Testis (tissue), 3 donors: Measurements from ENCODE around the gene RAPSN. TPM values are rescaled to one million over a fixed set of nuclear protein-coding genes. Genes with fewer than 3 reads are reported as not detected.
A peak's percentile ranks its signal among the peaks of the same experiment; 100 is the strongest.

Experiments
- DNase-seq: peaks from one replicate; pipeline ENCODE4 v3.0.0-alpha.2; 2019
- H3K27ac ChIP-seq, 2 donors: fragments of 200-600 bp; sonication (generic); one replicate each; pipeline ENCODE4 v1.5.1; 2019
- H3K27me3 ChIP-seq: fragments of 200-600 bp; sonication (generic); one replicate; pipeline ENCODE4 v1.5.1; 2019
- H3K36me3 ChIP-seq: fragments of 200-600 bp; sonication (generic); one replicate; pipeline ENCODE4 v1.5.1; 2017; ENCODE audit warnings: low read depth; ENCODE audit errors: missing control alignments
- H3K4me1 ChIP-seq: fragments of 200-600 bp; sonication (generic); one replicate; pipeline ENCODE4 v1.5.1; 2019
- H3K4me3 ChIP-seq, 2 donors: fragments of 200-600 bp; sonication (generic); one replicate each; pipeline ENCODE4 v1.5.1; 2017 to 2019
- H3K9me3 ChIP-seq: fragments of 200-600 bp; sonication (generic); one replicate; pipeline ENCODE4 v1.5.1; 2017
- CTCF ChIP-seq, 3 experiments: fragments of 450-650 bp in 2 of 3; fragments of 200-600 bp in 1 of 3; sonication (generic) in 1 of 3; IDR thresholded peaks; one replicate each; pipeline ENCODE4 v1.5.1; 2016 to 2019; ENCODE audit warnings: antibody characterized with exemption in 3 of 3, mild to moderate bottlenecking in 2 of 3, moderate library complexity in 1 of 3
- POLR2A ChIP-seq: fragments of 450-650 bp; IDR thresholded peaks from one replicate; pipeline ENCODE4 v1.6.1; 2017; ENCODE audit warnings: antibody characterized with exemption, mild to moderate bottlenecking, moderate library complexity
- WGBS, 2 donors: methylation state at CpG; one replicate each; pipeline ENCODE4 v1.1.5; 2018; 5-methylcytosine and 5-hydroxymethylcytosine counted together
- intact Hi-C: fragments of 100-400 bp; cut with DNase I; formaldehyde crosslinking; loops from one replicate; pipeline ENCODE4 v1.15.1; 2023; ENCODE audit warnings: low total_unique reads
- polyA plus RNA-seq: library from polyadenylated mRNA; stranded (reverse); fragments of 350-450 nt; fragmentation: Illumina TruSeq; extraction: RNeasy Lipid Tissue Mini Kit (QIAGEN cat#74804); gene quantifications from one replicate; pipeline ENCODE4 v1.2.3, GENCODE V29; 2014; ENCODE audit warnings: low read depth, low replicate concordance; ENCODE audit not compliant: insufficient read depth
- total RNA-seq, 2 donors: library from RNA; depleted of rRNA; stranded (reverse); fragments of >200 nt; gene quantifications; one replicate each; pipeline ENCODE4 v1.2.3, GENCODE V29; 2016

The RAPSN gene
- total and polyA plus RNA-seq, 3 donors from 2014 or later, result 0.19 to 0.65 (median 0.63) TPM

GRCh38 chr11:47466701-47467250, 17.8 kb upstream of the RAPSN start:
- 22 to 44% methylated on average over 4 of the region's 4 CpGs for WGBS, 2 donors
- Histone ChIP-seq H3K27ac (peak overlapping the region; percentile 42 to 64), H3K9me3 (no peaks in the 10 kb centered on the region), H3K27me3 (no peaks in the 10 kb centered on the region), H3K4me3 (no peak overlapping the region), H3K4me1 (peaks cover 23% of the 10 kb centered on the region), H3K36me3 (no peaks in the 10 kb centered on the region)
- peak; percentile 54 for DNase-seq
- no peak for TF ChIP-seq CTCF (IDR thresholded peaks at IDR 0.05)
- TF ChIP-seq POLR2A, result no peak
- intact Hi-C loops, result no loop called here

GRCh38 chr11:47466201-47466600, 17.3 kb upstream of the RAPSN start:
- intact Hi-C loops, result no loop called here
- H3K4me3 ChIP-seq, result no peak overlapping the region
- no peaks in the 10 kb centered on the region for H3K27me3 ChIP-seq
- no peaks in the 10 kb centered on the region for H3K9me3 ChIP-seq
- TF ChIP-seq CTCF (IDR thresholded peaks at IDR 0.05) (no peak), POLR2A (no peak)
- H3K4me1 ChIP-seq, result peaks cover 23% of the 10 kb centered on the region
- WGBS, 2 donors, result 30 to 33% methylated on average over 5 of the region's 5 CpGs
- no peaks in the 10 kb centered on the region for H3K36me3 ChIP-seq
- no peak for DNase-seq
- H3K27ac ChIP-seq, result peak overlapping the region; percentile 42 to 64

GRCh38 chr11:47464483-47464882, 15.5 kb upstream of the RAPSN start:
- Histone ChIP-seq H3K27ac (no peak overlapping the region), H3K36me3 (no peaks in the 10 kb centered on the region), H3K27me3 (no peaks in the 10 kb centered on the region), H3K4me3 (no peak overlapping the region), H3K9me3 (no peaks in the 10 kb centered on the region), H3K4me1 (peaks cover 23% of the 10 kb centered on the region)
- intact Hi-C loops, result no loop called here
- no peak for DNase-seq
- no peak for TF ChIP-seq POLR2A
- no peak for TF ChIP-seq CTCF (IDR thresholded peaks at IDR 0.05)
- 94 to 99% methylated on average over 5 of the region's 5 CpGs for WGBS, 2 donors

- H3K9me3 ChIP-seq, result no peaks in the 10 kb centered on the region
- no peaks in the 10 kb centered on the region for H3K27me3 ChIP-seq
- DNase-seq, result no peak
- no peaks in the 10 kb centered on the region for H3K36me3 ChIP-seq
- no peak overlapping the region for H3K4me3 ChIP-seq
- peaks cover 11% of the 10 kb centered on the region for H3K4me1 ChIP-seq
- intact Hi-C loops, result no loop called here
- WGBS, 2 donors, result 96% methylated on average over 7 of the region's 7 CpGs
- TF ChIP-seq POLR2A (no peak), CTCF (IDR thresholded peaks at IDR 0.05) (no peak)
- H3K27ac ChIP-seq, result no peak overlapping the region
Measured at GRCh38 chr11:47461876-47462275, 12.9 kb upstream of the RAPSN start.

- WGBS, 2 donors, result 96 to 98% methylated on average over 2 of the region's 2 CpGs
- Histone ChIP-seq H3K27me3 (no peaks in the 10 kb centered on the region), H3K4me1 (peaks cover 4% of the 10 kb centered on the region), H3K9me3 (no peaks in the 10 kb centered on the region), H3K36me3 (no peaks in the 10 kb centered on the region), H3K27ac (no peak overlapping the region), H3K4me3 (no peak overlapping the region)
- DNase-seq, result no peak
- TF ChIP-seq CTCF (IDR thresholded peaks at IDR 0.05), result no peak
- no peak for TF ChIP-seq POLR2A
- intact Hi-C loops, result no loop called here
Measured at GRCh38 chr11:47460571-47461235, 11.8 kb upstream of the RAPSN start.
